DOHH2 (cell line): ENCODE measurements around the gene STX8.

Experiments used
- H3F3A ChIP-seq: fragments of 200-600 bp; sonication (generic), shearing (Covaris generic); 2 replicates; pipeline ENCODE4 v1.6.0; 2016; ENCODE audit warnings: antibody characterized with exemption, mild to moderate bottlenecking; ENCODE audit not compliant: control insufficient read depth, insufficient read depth
- H3K27ac ChIP-seq: fragments of 200-600 bp; sonication (generic); 2 replicates; pipeline ENCODE4 v1.5.1; 2014; ENCODE audit warnings: low read depth, mild to moderate bottlenecking, low read length, moderate library complexity
- H3K27me3 ChIP-seq: fragments of 200-600 bp; sonication (generic); 2 replicates; pipeline ENCODE4 v1.6.1; 2014; ENCODE audit warnings: mild to moderate bottlenecking, low read length, mixed read lengths; ENCODE audit not compliant: control insufficient read depth
- H3K36me3 ChIP-seq: fragments of 200-600 bp; sonication (generic); 2 replicates; pipeline ENCODE4 v1.6.1; 2014; ENCODE audit warnings: mild to moderate bottlenecking, low read length, moderate library complexity, mixed read lengths; ENCODE audit not compliant: control insufficient read depth
- H3K4me1 ChIP-seq: fragments of 200-600 bp; sonication (generic); 2 replicates; pipeline ENCODE4 v1.6.1; 2014; ENCODE audit warnings: mild to moderate bottlenecking, low read length, mixed read lengths; ENCODE audit not compliant: control insufficient read depth
- H3K4me2 ChIP-seq: fragments of 200-600 bp; sonication (generic); 2 replicates; pipeline ENCODE4 v1.6.0; 2014; ENCODE audit warnings: mild to moderate bottlenecking, low read length, moderate library complexity
- H3K4me3 ChIP-seq: fragments of 200-600 bp; sonication (generic); 2 replicates; pipeline ENCODE4 v1.5.1; 2014; ENCODE audit warnings: mild to moderate bottlenecking, low read length, mixed read lengths
- H3K79me2 ChIP-seq: fragments of 200-600 bp; sonication (generic); 2 replicates; pipeline ENCODE4 v1.6.1; 2014; ENCODE audit warnings: mild to moderate bottlenecking, low read length, mixed read lengths; ENCODE audit not compliant: control insufficient read depth
- H3K9me2 ChIP-seq: fragments of 200-600 bp; sonication (generic); replicated peaks from 2 replicates; pipeline ENCODE4 v1.6.1; 2014; ENCODE audit warnings: mild to moderate bottlenecking, low read length, mixed read lengths; ENCODE audit not compliant: control insufficient read depth
- H3K9me3 ChIP-seq: fragments of 200-600 bp; sonication (generic); 2 replicates; pipeline ENCODE4 v1.6.1; 2014; ENCODE audit warnings: antibody characterized with exemption, low read length, mixed read lengths; ENCODE audit not compliant: control insufficient read depth, insufficient read depth
- H4K20me1 ChIP-seq: fragments of 200-600 bp; sonication (generic); 2 replicates; pipeline ENCODE4 v1.6.0; 2014; ENCODE audit warnings: low read depth, mild to moderate bottlenecking, antibody characterized with exemption, low read length, moderate library complexity; ENCODE audit not compliant: control insufficient read depth, insufficient read depth
- CTCF ChIP-seq: fragments of 200-600 bp; sonication (generic); IDR thresholded peaks from one replicate; pipeline ENCODE4 v1.5.1; 2014; ENCODE audit warnings: antibody characterized with exemption, mild to moderate bottlenecking, low read depth, low read length; ENCODE audit not compliant: poor library complexity, severe bottlenecking
- EZH2phosphoT487 ChIP-seq: fragments of 200-600 bp; sonication (generic); IDR thresholded peaks from 2 replicates; pipeline ENCODE4 v1.6.1; 2017; ENCODE audit warnings: borderline replicate concordance, mild to moderate bottlenecking, antibody characterized with exemption, low read length, moderate library complexity, mixed read lengths

The STX8 gene

GRCh38 chr17:9206741-9207332 lies 368.8 kb downstream of the STX8 start:
- Histone ChIP-seq H3F3A (no peaks in the 10 kb centered on the region), H3K4me2 (no peak overlapping the region), H3K36me3 (no peaks in the 10 kb centered on the region), H3K4me1 (peaks cover 12% of the 10 kb centered on the region), H3K27me3 (no peaks in the 10 kb centered on the region), H3K4me3 (no peak overlapping the region), H4K20me1 (no peaks in the 10 kb centered on the region), H3K27ac (no peak overlapping the region), H3K79me2 (no peaks in the 10 kb centered on the region), H3K9me2 (no peaks in the 10 kb centered on the region), H3K9me3 (no peaks in the 10 kb centered on the region)
- TF ChIP-seq EZH2phosphoT487 = no peak
- no peak for TF ChIP-seq CTCF

DNA sequence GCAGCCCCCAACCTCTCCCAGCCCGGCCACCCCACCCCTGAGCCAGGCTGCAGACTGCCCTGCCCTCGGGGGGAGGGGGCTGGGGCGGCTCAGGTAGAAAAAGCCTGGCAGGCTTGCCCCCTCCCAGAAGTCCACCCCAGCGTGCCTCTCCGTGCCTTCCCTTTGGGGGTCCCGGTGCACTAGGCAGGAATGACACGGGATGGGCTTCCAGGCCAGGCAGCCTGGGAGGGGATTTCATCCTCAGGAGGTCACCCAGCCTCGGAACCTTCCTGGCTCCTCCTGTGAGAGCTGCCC lies 369.3 kb downstream of the STX8 start:
- H3K9me2 ChIP-seq = no peaks in the 10 kb centered on the region
- H4K20me1 ChIP-seq = no peaks in the 10 kb centered on the region
- no peaks in the 10 kb centered on the region for H3K79me2 ChIP-seq
- no peak overlapping the region for H3K27ac ChIP-seq
- no peaks in the 10 kb centered on the region for H3F3A ChIP-seq
- H3K4me1 ChIP-seq = peaks cover 12% of the 10 kb centered on the region
- no peak overlapping the region for H3K4me3 ChIP-seq
- H3K27me3 ChIP-seq = no peaks in the 10 kb centered on the region
- no peaks in the 10 kb centered on the region for H3K36me3 ChIP-seq
- TF ChIP-seq EZH2phosphoT487 (no peak), CTCF (no peak)
- no peak overlapping the region for H3K4me2 ChIP-seq
- H3K9me3 ChIP-seq = no peaks in the 10 kb centered on the region

- Histone ChIP-seq H3K4me3 (no peak overlapping the region), H3K4me1 (peaks cover 12% of the 10 kb centered on the region), H3K36me3 (no peaks in the 10 kb centered on the region), H3K79me2 (no peaks in the 10 kb centered on the region), H3K27me3 (no peaks in the 10 kb centered on the region), H3K27ac (no peak overlapping the region), H3K9me2 (no peaks in the 10 kb centered on the region), H3K4me2 (no peak overlapping the region), H3F3A (no peaks in the 10 kb centered on the region), H3K9me3 (no peaks in the 10 kb centered on the region), H4K20me1 (no peaks in the 10 kb centered on the region)
- TF ChIP-seq EZH2phosphoT487 (no peak), CTCF (no peak)
These were observed 369.9 kb downstream of the STX8 start for GRCh38 chr17:9205520-9206409.
